GM21367 (cell line): ENCODE results near the gene ABCG1.

Experiments used
- ATAC-seq: cut with Tn5 transposase; IDR thresholded peaks from one replicate; pipeline ENCODE4 v1.9.1; 2021; ENCODE audit not compliant: unreplicated experiment

The ABCG1 gene

GRCh38 chr21:42343101-42343500 lies 124.2 kb downstream of the ABCG1 start:
- no peak for ATAC-seq

- ATAC-seq: no peak
These were observed 124.6 kb downstream of the ABCG1 start for GRCh38 chr21:42343556-42343955.

GRCh38 chr21:42343963-42344510 lies 125.1 kb downstream of the ABCG1 start:
- no peak for ATAC-seq

GRCh38 chr21:42344631-42345030 lies 125.7 kb downstream of the ABCG1 start:
- no peak for ATAC-seq

GRCh38 chr21:42346441-42346840 lies 127.5 kb downstream of the ABCG1 start:
- ATAC-seq: no peak
